HEK293T (cell line): ENCODE data around the gene RUVBL1.

Experiments
- FOXK2 ChIP-seq: fragments of 450-650 bp; IDR thresholded peaks from 2 replicates; pipeline ENCODE4 v1.6.1; 2016; ENCODE audit warnings: mild to moderate bottlenecking
- FOXM1 ChIP-seq: fragments of 450-650 bp; IDR thresholded peaks from 2 replicates; pipeline ENCODE4 v1.6.1; 2017; ENCODE audit warnings: mild to moderate bottlenecking, borderline replicate concordance
- HDGF ChIP-seq: fragments of 450-650 bp; IDR thresholded peaks from 2 replicates; pipeline ENCODE4 v1.6.1; 2017; ENCODE audit warnings: antibody characterized with exemption, borderline replicate concordance
- NFRKB ChIP-seq: fragments of 450-650 bp; IDR thresholded peaks from 2 replicates; pipeline ENCODE4 v1.6.1; 2016; ENCODE audit warnings: mild to moderate bottlenecking, moderate library complexity

DNA sequence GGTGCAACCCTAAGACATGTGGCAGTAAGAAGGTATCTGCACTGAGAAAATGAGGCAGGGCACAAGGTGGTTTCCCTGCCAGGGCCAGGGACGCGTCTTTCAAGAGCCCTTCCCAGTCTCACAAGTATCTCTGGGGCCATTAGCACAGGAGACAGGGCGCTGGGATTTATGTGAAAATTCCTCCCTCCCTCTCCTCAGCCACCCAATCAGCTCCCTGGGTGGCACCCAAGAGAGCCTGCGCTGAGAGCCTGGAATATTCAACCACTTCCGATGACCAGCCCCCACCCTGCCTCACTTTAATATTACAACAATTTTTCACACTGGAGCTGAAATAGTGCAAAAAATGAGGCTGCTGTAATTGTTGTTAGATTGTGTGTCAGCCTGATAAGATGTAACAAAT lies 45.3 kb downstream of the RUVBL1 start:
- no peak for TF ChIP-seq FOXK2
- no peak for TF ChIP-seq NFRKB
- TF ChIP-seq FOXM1 = no peak
- no peak for TF ChIP-seq HDGF
